Activated CD4-positive, alpha-beta memory T cell treated with anti-CD3 and anti-CD28 coated beads, Interleukin-2, amount 10 ng/mL, durations not matched to agents 7 days and 5 days (primary cell): Measurements from ENCODE around the gene GALNT7. TPM values are rescaled to one million over a fixed set of nuclear protein-coding genes. Genes with fewer than 3 reads are reported as not detected.

Experiments used
- CTCF ChIA-PET: fragments of 350-600 bp; sonication (Branson Sonifier 250); formaldehyde crosslinking; loops from one replicate; lab custom pipeline; 2021; ENCODE audit warnings: antibody characterized with exemption, inconsistent platforms; lab: Charles Lee
- POLR2A ChIA-PET: fragments of 350-600 bp; sonication (Branson Sonifier 250); formaldehyde crosslinking; loops from one replicate; lab custom pipeline; 2021; ENCODE audit warnings: antibody characterized with exemption; lab: Charles Lee
- DNase-seq: peaks from one replicate; pipeline ENCODE4 v3.0.0-alpha.2; 2020
- H3K27ac Mint-ChIP-seq: one replicate; pipeline ENCODE4 v1.8.0; 2021; ENCODE audit warnings: mild to moderate bottlenecking, mixed read lengths
- H3K27me3 Mint-ChIP-seq: one replicate; pipeline ENCODE4 v1.8.0; 2021; ENCODE audit warnings: mixed read lengths
- H3K36me3 Mint-ChIP-seq: one replicate; pipeline ENCODE4 v1.8.0; 2021; ENCODE audit warnings: low read depth, mixed read lengths
- H3K4me1 Mint-ChIP-seq: one replicate; pipeline ENCODE4 v1.8.0; 2021; ENCODE audit warnings: mixed read lengths
- H3K4me3 Mint-ChIP-seq: one replicate; pipeline ENCODE4 v1.8.0; 2021; ENCODE audit warnings: mild to moderate bottlenecking, mixed read lengths
- H3K9me3 Mint-ChIP-seq: one replicate; pipeline ENCODE4 v1.8.0; 2021; ENCODE audit warnings: mixed read lengths
- total RNA-seq, 2 experiments: library from RNA; stranded (reverse); gene quantifications; one replicate each; pipeline ENCODE4 v1.2.3, GENCODE V29; 2021

The GALNT7 gene
- total RNA-seq, 2 experiments from 2014 or later: 16.0 to 19.1 TPM

DNA sequence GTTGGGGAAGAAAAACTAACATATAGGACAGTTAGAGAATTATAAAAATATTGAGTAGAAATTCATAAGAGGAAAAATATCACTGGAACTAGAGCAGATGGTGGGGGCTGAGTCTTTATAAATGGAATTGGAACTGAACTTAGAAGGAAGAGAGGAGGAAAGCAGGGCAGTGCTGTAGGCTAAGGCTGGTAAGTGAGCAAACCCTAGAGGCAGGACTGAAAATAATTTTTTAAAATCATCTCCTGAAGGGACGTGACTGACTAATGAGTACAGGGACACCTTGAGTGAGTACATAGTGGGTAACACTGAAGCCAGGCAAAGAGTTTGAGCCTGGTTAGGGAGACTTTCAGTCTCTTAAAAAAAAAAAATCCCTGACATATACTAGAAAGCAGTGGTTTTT lies 63.3 kb downstream of the GALNT7 start:
- Mint-ChIP-seq H3K27ac (no peak overlapping the region), H3K9me3 (no peaks in the 10 kb centered on the region), H3K4me3 (no peak overlapping the region), H3K27me3 (no peaks in the 10 kb centered on the region), H3K36me3 (no peaks in the 10 kb centered on the region), H3K4me1 (no peaks in the 10 kb centered on the region)
- ChIA-PET CTCF (no interaction called here), POLR2A (no interaction called here)
- no peak for DNase-seq

DNA sequence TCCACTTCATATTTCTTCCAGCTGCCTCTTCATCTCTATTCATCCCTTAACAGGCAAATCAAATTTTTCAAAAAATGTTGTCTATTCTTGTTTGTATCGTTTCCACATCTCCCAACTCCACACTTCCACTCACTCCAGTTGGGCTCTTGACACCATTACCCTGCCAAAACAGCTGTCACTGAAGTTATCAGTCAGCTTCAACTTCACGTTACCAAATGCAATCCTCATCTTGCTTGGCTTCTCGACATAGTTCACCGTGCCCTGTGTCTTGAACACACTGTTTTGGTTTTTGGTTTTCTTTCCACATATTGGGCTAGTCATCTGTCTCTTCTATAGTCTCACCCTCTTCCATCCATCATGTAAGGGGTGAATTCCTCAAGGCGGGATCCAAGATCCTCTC lies 65.2 kb downstream of the GALNT7 start:
- DNase-seq: no peak
- ChIA-PET POLR2A (no interaction called here), CTCF (no interaction called here)
- Mint-ChIP-seq H3K36me3 (no peaks in the 10 kb centered on the region), H3K27me3 (no peaks in the 10 kb centered on the region), H3K9me3 (no peaks in the 10 kb centered on the region), H3K27ac (no peak overlapping the region), H3K4me1 (no peaks in the 10 kb centered on the region), H3K4me3 (no peak overlapping the region)

- no peak for DNase-seq
- Mint-ChIP-seq H3K9me3 (no peaks in the 10 kb centered on the region), H3K4me3 (no peak overlapping the region), H3K36me3 (no peaks in the 10 kb centered on the region), H3K27me3 (no peaks in the 10 kb centered on the region), H3K27ac (no peak overlapping the region), H3K4me1 (no peaks in the 10 kb centered on the region)
- POLR2A ChIA-PET: no interaction called here
- CTCF ChIA-PET: no interaction called here
These were observed 66.4 kb downstream of the GALNT7 start for GRCh38 chr4:173235050-173235449.

- no peaks in the 10 kb centered on the region for H3K4me1 Mint-ChIP-seq
- no peaks in the 10 kb centered on the region for H3K27me3 Mint-ChIP-seq
- POLR2A ChIA-PET: no interaction called here
- no peaks in the 10 kb centered on the region for H3K36me3 Mint-ChIP-seq
- H3K9me3 Mint-ChIP-seq: no peaks in the 10 kb centered on the region
- DNase-seq: no peak
- CTCF ChIA-PET: no interaction called here
- H3K27ac Mint-ChIP-seq: no peak overlapping the region
- no peak overlapping the region for H3K4me3 Mint-ChIP-seq
These were observed 67.7 kb downstream of the GALNT7 start for GRCh38 chr4:173236301-173236700.

- no peak overlapping the region for H3K4me3 Mint-ChIP-seq
- H3K36me3 Mint-ChIP-seq: no peaks in the 10 kb centered on the region
- DNase-seq: no peak
- no peaks in the 10 kb centered on the region for H3K4me1 Mint-ChIP-seq
- ChIA-PET CTCF (no interaction called here), POLR2A (no interaction called here)
- no peak overlapping the region for H3K27ac Mint-ChIP-seq
- no peaks in the 10 kb centered on the region for H3K9me3 Mint-ChIP-seq
- H3K27me3 Mint-ChIP-seq: no peaks in the 10 kb centered on the region
These were observed 68.5 kb downstream of the GALNT7 start for GRCh38 chr4:173237152-173237551.

- POLR2A ChIA-PET: no interaction called here
- Mint-ChIP-seq H3K27me3 (no peaks in the 10 kb centered on the region), H3K36me3 (no peaks in the 10 kb centered on the region), H3K4me3 (no peak overlapping the region), H3K9me3 (no peaks in the 10 kb centered on the region), H3K27ac (no peak overlapping the region), H3K4me1 (peaks cover 4% of the 10 kb centered on the region)
- CTCF ChIA-PET: no interaction called here
- DNase-seq: no peak
These were observed 69.2 kb downstream of the GALNT7 start for GRCh38 chr4:173237762-173238161.

DNA sequence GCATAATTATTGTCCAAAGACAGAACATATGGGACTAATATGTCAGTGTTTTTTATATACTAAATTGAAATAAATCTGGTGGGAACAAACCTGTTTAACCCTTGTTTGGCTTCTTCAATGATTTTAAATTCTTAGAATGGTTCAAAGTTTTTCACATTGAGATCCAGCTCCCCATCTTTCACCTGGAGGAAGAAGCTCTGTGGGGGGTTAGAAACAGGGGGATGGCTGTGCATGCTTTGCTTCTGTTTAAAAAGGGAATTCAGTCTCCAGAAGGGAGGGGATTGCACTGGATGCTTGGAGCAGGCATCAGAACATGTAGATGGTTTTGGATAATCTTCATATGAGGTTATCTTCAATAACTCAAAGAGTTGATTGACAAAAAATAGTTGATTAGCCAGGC lies 72.1 kb downstream of the GALNT7 start:
- no peak for DNase-seq
- CTCF ChIA-PET: no interaction called here
- Mint-ChIP-seq H3K9me3 (no peaks in the 10 kb centered on the region), H3K4me1 (peaks cover 4% of the 10 kb centered on the region), H3K27ac (no peak overlapping the region), H3K27me3 (no peaks in the 10 kb centered on the region), H3K36me3 (no peaks in the 10 kb centered on the region), H3K4me3 (no peak overlapping the region)
- POLR2A ChIA-PET: no interaction called here

GRCh38 chr4:173242466-173243250 lies 74.0 kb downstream of the GALNT7 start:
- POLR2A ChIA-PET: no interaction called here
- Mint-ChIP-seq H3K4me3 (no peak overlapping the region), H3K27ac (no peak overlapping the region), H3K4me1 (peaks cover 4% of the 10 kb centered on the region), H3K27me3 (no peaks in the 10 kb centered on the region), H3K9me3 (no peaks in the 10 kb centered on the region), H3K36me3 (no peaks in the 10 kb centered on the region)
- DNase-seq: no peak
- CTCF ChIA-PET: interaction anchor here (0.6 to 1.7 kb wide), 3 partner anchors 15 to 229 kb away, joined by 3 to 5 read pairs (median 4); no protein-coding TSS in a partner anchor

DNA sequence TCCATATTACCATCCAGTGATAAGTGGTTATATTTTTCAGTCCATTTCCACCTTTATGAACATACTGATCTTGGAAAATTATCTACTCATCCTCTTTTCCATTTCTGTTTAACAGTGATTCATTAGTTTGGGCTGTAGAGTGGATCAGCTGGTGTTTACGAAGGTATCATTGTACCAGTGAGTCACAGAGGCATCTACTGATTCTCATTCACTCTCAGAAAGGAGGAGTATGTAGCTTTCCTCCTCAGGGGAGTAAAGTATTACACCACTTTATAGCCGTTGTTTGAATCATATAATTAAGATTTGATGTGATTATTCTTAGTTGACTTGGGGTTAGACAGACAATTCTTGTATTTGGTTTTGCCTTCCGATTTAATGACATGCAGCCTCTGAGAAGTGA lies 74.7 kb downstream of the GALNT7 start:
- Mint-ChIP-seq H3K27me3 (no peaks in the 10 kb centered on the region), H3K9me3 (no peaks in the 10 kb centered on the region), H3K4me1 (peaks cover 4% of the 10 kb centered on the region), H3K4me3 (no peak overlapping the region), H3K36me3 (no peaks in the 10 kb centered on the region), H3K27ac (no peak overlapping the region)
- CTCF ChIA-PET: interaction anchor here (1.4 to 1.7 kb wide), 2 partner anchors 14 to 230 kb away, joined by 4 to 5 read pairs; no protein-coding TSS in a partner anchor
- POLR2A ChIA-PET: no interaction called here
- no peak for DNase-seq

GRCh38 chr4:173243917-173244658 lies 75.5 kb downstream of the GALNT7 start:
- DNase-seq: no peak
- ChIA-PET POLR2A (no interaction called here), CTCF (interaction anchor here (1.4 kb wide), 1 partner anchor 230 kb away, joined by 3 read pairs; no protein-coding TSS in a partner anchor)
- H3K4me1 Mint-ChIP-seq: peaks cover 4% of the 10 kb centered on the region
- no peaks in the 10 kb centered on the region for H3K27me3 Mint-ChIP-seq
- no peaks in the 10 kb centered on the region for H3K36me3 Mint-ChIP-seq
- no peak overlapping the region for H3K27ac Mint-ChIP-seq
- H3K4me3 Mint-ChIP-seq: no peak overlapping the region
- H3K9me3 Mint-ChIP-seq: no peaks in the 10 kb centered on the region

DNA sequence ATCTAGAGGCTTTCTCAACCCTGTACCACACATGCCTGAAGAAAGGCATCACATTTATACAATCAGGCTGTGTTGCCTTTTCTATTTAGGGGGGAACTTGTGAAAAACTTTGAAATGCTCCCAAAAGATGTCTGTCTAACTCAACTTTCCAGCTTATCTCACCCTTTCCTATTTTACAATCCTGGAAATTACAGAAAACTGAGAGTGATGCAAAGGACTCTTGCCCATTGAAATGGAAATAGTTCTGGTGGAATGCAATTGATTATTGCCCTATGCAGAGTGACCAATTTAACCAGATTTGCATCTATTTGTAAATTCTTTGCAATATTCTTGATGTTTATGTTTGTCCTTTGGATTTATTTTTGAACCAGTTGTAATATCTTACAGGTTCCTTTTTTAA lies 77.3 kb downstream of the GALNT7 start:
- DNase-seq: no peak
- CTCF ChIA-PET: interaction anchor here (1.4 kb wide), 1 partner anchor 232 kb away, joined by 3 read pairs; no protein-coding TSS in a partner anchor

DNA sequence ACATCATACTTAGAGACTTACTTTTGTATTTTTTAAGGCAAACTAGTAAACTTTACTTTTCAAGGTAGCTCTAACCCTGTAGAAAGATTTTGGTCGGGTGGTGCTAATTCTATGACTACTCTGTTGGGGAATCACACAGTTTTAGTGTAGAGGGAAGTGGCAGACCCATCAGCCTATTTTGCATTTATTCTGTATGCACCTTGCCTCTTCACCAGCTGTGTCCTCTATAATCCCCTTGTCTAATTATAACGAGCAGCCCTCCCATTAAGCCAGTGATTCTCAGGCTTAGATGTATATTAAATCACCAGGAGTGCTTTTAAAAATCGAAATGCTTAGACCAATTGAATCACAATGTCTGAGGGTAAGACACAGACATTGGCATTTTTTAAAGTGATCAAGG lies 78.1 kb downstream of the GALNT7 start:
- Mint-ChIP-seq H3K4me3 (no peak overlapping the region), H3K27ac (no peak overlapping the region), H3K27me3 (no peaks in the 10 kb centered on the region), H3K4me1 (peaks cover 4% of the 10 kb centered on the region), H3K36me3 (no peaks in the 10 kb centered on the region), H3K9me3 (no peaks in the 10 kb centered on the region)
- no peak for DNase-seq
- CTCF ChIA-PET: no interaction called here
- POLR2A ChIA-PET: no interaction called here

More for the DNA sequence above, 77.3 kb downstream of the GALNT7 start:
- no peak overlapping the region for H3K4me3 Mint-ChIP-seq
- H3K36me3 Mint-ChIP-seq: no peaks in the 10 kb centered on the region
- no peak overlapping the region for H3K27ac Mint-ChIP-seq
- H3K27me3 Mint-ChIP-seq: no peaks in the 10 kb centered on the region
- no peaks in the 10 kb centered on the region for H3K9me3 Mint-ChIP-seq
- POLR2A ChIA-PET: no interaction called here
- H3K4me1 Mint-ChIP-seq: peaks cover 4% of the 10 kb centered on the region

DNA sequence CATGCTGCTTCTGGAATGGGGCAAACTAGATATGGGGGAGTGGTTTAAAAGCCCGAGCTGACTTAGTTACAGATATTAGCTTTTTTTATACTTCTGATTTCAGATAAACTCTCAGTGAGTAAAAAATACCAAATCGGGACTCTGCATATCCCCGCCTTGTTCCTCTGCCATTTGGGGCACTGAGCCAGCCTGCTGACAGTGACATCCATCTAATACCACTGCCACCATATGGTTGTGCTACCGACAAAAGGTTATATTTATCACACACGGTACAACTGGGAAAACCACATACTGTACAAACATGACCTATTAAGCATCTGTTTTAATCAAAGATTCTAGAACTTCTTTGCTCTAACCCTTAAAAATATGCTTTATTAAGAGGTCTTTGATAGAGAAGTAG lies 78.7 kb downstream of the GALNT7 start:
- POLR2A ChIA-PET: no interaction called here
- Mint-ChIP-seq H3K27me3 (no peaks in the 10 kb centered on the region), H3K4me1 (peaks cover 4% of the 10 kb centered on the region), H3K27ac (no peak overlapping the region), H3K4me3 (no peak overlapping the region), H3K36me3 (no peaks in the 10 kb centered on the region), H3K9me3 (no peaks in the 10 kb centered on the region)
- DNase-seq: no peak
- CTCF ChIA-PET: no interaction called here
